Activated naive CD8-positive, alpha-beta T cell treated with anti-CD3 and anti-CD28 coated beads, Interleukin-2, amount 10 ng/mL, durations not matched to agents 7 days and 5 days (primary cell): ENCODE results near the gene GIN1. TPM values are rescaled to one million over a fixed set of nuclear protein-coding genes. Genes with fewer than 3 reads are reported as not detected.
"Not testable (repeated sequence)": the region's sequence is repeated elsewhere in the genome, so short reads cannot be mapped to it uniquely, and the experiment has no call there.

Experiments used
- ATAC-seq: fragments of 150-1000 bp; cut with Tn5 transposase; one replicate; pipeline ENCODE4 v1.10.0; 2021; ENCODE audit warnings: low read depth, moderate library complexity
- POLR2A ChIA-PET: fragments of 350-600 bp; sonication (Branson Sonifier 250); formaldehyde crosslinking; loops from one replicate; lab custom pipeline; 2021; ENCODE audit warnings: antibody characterized with exemption; lab: Charles Lee
- DNase-seq: peaks from one replicate; pipeline ENCODE4 v3.0.0; 2021
- H3K27ac Mint-ChIP-seq: one replicate; pipeline ENCODE4 v1.8.0; 2022; ENCODE audit warnings: mild to moderate bottlenecking, mixed read lengths
- H3K27me3 Mint-ChIP-seq: one replicate; pipeline ENCODE4 v1.8.0; 2022; ENCODE audit warnings: mild to moderate bottlenecking, moderate library complexity, mixed read lengths
- H3K36me3 Mint-ChIP-seq: one replicate; pipeline ENCODE4 v1.8.0; 2021; ENCODE audit warnings: mild to moderate bottlenecking, mixed read lengths
- H3K4me1 Mint-ChIP-seq: one replicate; pipeline ENCODE4 v1.8.0; 2021; ENCODE audit warnings: mixed read lengths
- H3K4me3 Mint-ChIP-seq: one replicate; pipeline ENCODE4 v1.8.0; 2022; ENCODE audit warnings: mild to moderate bottlenecking, moderate library complexity, mixed read lengths
- H3K9me3 Mint-ChIP-seq: one replicate; pipeline ENCODE4 v1.8.0; 2021; ENCODE audit warnings: mixed read lengths
- total RNA-seq, 2 experiments: library from RNA; stranded (reverse); gene quantifications; one replicate each; pipeline ENCODE4 v1.2.3, GENCODE V29; 2021

The GIN1 gene
- total RNA-seq, 2 experiments from 2014 or later, result 10.3 to 10.7 TPM

DNA sequence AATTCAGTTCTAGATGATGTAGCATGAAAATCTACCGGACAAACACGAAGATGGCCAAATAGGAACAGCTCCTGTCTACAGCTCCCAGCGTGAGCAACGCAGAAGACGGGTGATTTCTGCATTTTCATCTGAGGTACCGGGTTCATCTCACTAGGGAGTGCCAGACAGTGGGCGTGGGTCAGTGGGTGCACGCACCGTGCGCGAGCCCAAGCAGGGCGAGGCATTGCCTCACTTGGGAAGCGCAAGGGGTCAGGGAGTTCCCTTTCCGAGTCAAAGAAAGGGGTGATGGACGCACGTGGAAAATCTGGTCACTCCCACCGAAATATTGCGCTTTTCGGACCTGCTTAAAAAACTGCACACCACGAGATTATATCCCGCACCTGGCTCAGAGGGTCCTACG is 73.2 kb downstream of the GIN1 start:
- POLR2A ChIA-PET, H3K4me1 Mint-ChIP-seq, H3K36me3 Mint-ChIP-seq, H3K27me3 Mint-ChIP-seq, DNase-seq, ATAC-seq, H3K27ac Mint-ChIP-seq, H3K4me3 Mint-ChIP-seq, H3K9me3 Mint-ChIP-seq: not testable (repeated sequence)

GRCh38 chr5:103041071-103041676 is 78.8 kb downstream of the GIN1 start:
- peaks cover 1% of the 10 kb centered on the region for H3K36me3 Mint-ChIP-seq
- ATAC-seq (no peak), DNase-seq (no peak)
- H3K4me3 Mint-ChIP-seq, result no peak overlapping the region
- H3K27me3 Mint-ChIP-seq, result peaks cover 15% of the 10 kb centered on the region
- POLR2A ChIA-PET, result no interaction called here
- peaks cover 4% of the 10 kb centered on the region for H3K4me1 Mint-ChIP-seq
- no peak overlapping the region for H3K27ac Mint-ChIP-seq
- no peaks in the 10 kb centered on the region for H3K9me3 Mint-ChIP-seq

DNA sequence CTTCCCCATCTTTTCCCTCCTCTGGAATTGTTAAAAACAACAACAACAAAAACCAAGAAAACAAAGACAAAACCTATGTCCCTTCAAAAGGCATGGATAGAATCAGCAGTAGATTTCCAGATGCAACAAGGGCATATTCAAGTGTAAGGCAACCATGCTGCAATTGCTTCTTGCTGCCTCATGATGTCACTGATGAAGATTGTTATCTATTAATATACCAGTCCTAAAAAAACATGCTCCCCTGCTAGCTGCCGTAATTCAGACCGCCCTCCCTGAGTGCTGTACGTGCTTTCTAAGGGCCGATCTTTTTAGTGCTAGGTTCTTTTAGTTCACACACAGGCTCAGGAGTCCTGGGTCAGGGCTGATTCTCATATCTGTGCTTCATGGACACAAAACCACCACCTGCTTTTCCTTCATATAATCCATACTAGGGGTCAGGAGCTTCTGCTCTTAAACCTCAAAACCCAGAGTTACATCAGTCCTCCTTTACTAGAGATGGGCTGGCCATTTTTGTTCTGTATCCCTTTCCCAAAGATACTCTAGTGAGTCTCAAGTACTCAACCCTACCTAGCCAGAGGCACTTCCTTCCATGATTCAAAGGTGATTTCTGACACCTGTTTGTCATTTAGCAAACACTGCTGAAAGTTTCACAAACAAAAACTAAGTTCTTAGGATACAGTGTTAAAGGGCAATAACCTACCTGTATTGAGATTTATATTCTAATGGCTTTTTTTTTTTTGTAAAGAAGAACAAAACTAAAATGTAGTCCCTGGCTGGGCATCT is 82.1 kb downstream of the GIN1 start:
- Mint-ChIP-seq H3K27me3 (peaks cover 6% of the 10 kb centered on the region), H3K9me3 (peaks cover 1% of the 10 kb centered on the region), H3K36me3 (peaks cover 1% of the 10 kb centered on the region), H3K27ac (no peak overlapping the region), H3K4me1 (peaks cover 4% of the 10 kb centered on the region), H3K4me3 (no peak overlapping the region)
- POLR2A ChIA-PET, result no interaction called here
- no peak for ATAC-seq
- no peak for DNase-seq

DNA sequence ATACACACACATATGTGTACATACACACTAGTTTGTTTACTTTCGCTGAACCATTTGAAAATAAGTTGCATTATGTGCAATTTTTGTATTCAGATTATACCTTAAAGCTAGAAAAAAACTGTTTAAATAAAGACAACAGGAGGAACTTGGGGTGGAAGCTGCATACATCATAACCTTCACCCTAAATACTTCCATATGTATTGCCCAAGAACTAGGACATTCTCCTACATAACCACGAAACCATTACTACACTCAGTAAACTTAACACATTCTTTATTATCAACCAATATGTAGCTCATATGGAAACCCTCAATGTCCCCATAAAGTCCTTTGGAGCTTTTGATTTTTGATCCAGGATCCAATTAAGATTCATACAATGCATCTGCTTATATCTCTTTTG is 83.3 kb downstream of the GIN1 start:
- POLR2A ChIA-PET, result no interaction called here
- ATAC-seq, result no peak
- DNase-seq, result no peak
- Mint-ChIP-seq H3K4me1 (peaks cover 4% of the 10 kb centered on the region), H3K27ac (no peak overlapping the region), H3K27me3 (peaks cover 6% of the 10 kb centered on the region), H3K9me3 (peaks cover 1% of the 10 kb centered on the region), H3K4me3 (no peak overlapping the region), H3K36me3 (peaks cover 3% of the 10 kb centered on the region)

Other genes with a start within 250 kb of the GIN1 start
- gene PPIP5K2, start 163 bp upstream of the GIN1 start, total RNA-seq, result 10 to 100 TPM; 63.0 to 67.1 TPM
- gene MACIR, start 138.6 kb upstream of the GIN1 start, total RNA-seq, result 1 to 10 TPM; 5.4 to 5.6 TPM